ENCODE data around the gene MEAF6. TPM values are rescaled to one million over a fixed set of nuclear protein-coding genes. Genes with fewer than 3 reads are reported as not detected.

Gene MEAF6
- total and polyA plus RNA-seq, 2 of the 8 experiments (the other 6 are each of a cell fraction or from before 2014, with no cell fraction given): 23.0 to 38.8 TPM

DNA sequence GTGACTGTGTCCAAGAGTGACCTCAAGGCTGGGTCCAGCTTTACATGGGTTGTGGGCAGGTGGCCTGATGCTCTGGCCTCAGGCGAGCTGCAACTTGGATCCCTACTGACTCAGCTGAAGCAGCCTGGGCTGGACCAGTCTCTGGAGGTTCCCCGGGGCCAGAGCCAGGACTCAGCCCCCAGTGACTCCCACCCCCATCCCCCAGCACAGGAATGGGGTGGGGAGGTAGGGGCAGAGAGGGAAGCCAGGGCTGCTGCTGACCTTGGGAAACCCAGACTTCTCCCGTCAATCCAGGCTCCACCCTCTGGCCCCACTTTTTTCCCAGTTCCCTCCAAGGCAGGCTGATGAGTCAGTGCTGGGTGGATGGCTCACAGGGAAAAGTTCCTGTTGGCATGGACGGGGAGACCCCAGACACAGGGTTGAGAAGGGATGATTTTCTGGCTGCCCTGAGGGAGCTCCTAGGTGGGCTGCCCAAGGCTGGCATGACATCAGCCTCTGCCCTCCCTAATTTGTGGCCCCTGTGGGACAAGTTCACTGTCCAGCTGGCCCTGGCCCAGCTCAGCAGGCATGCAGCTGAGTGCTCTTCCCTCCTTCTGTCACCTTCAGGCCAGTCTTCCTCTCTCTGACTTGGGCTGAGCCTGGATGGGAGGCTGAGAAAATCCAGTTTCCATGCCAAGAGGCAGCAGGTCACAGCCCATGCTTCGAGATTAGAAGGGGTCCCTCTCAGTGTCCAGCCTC lies 37.9 kb downstream of the MEAF6 start:
- H3K4me3 ChIP-seq (ENCODE audit: extremely low read depth in 1 of 4, insufficient read depth in 2 of 4, low read depth in 3 of 4, low read length in 4 of 4): peak overlapping the region in 1 of 4 experiments; percentile 19; a peak in 2 of 8 replicates
- H3K56ac ChIP-seq (replicated peaks; ENCODE audit: insufficient read length, low read depth, low read length): no peak overlapping the region
- H3K14ac ChIP-seq (ENCODE audit: insufficient read length): no peak overlapping the region
- peak overlapping the region; percentile 1; the same call in 1 of the 2 replicates for H4K8ac ChIP-seq (ENCODE audit: extremely low read depth, insufficient read depth, low read length)
- H3K9ac ChIP-seq (replicated peaks in 1 of 4; ENCODE audit: extremely low read depth in 1 of 4, low read depth in 3 of 4, low read length in 3 of 4): peak overlapping the region in 3 of 4 experiments; percentile 16 to 57 (median 43); a peak in 4 of 7 replicates
- ChIA-PET CTCF (ENCODE audit: partially characterized antibody) (interaction anchor here (0.9 to 17.4 kb wide), 6 partner anchors 10 to 386 kb away, joined by 3 to 213 read pairs (median 8); no protein-coding TSS in a partner anchor), POLR2A (ENCODE audit: partially characterized antibody) (interaction anchor here (0.6 to 5.7 kb wide), 7 partner anchors 9 to 219 kb away, joined by 3 to 68 read pairs (median 5); partner anchors contain the start of gene DNALI1)
- peak overlapping the region; percentile 38; the same call in 1 of the 2 replicates for H3K18ac ChIP-seq (ENCODE audit: extremely low read depth, low read length)
- H3K4me1 ChIP-seq (replicated peaks in 1 of 4; ENCODE audit: control insufficient read depth in 3 of 4, insufficient read depth in 4 of 4, low read length in 3 of 4): peaks cover 6 to 55% (median 33%) of the 10 kb centered on the region in 4 experiments
- H3K23ac ChIP-seq (ENCODE audit: insufficient read length): no peak overlapping the region
- H2BK12ac ChIP-seq (ENCODE audit: low read depth, low read length): peak overlapping the region; percentile 45
- H4K5ac ChIP-seq (ENCODE audit: insufficient read length, low read depth, low read length): peak overlapping the region; percentile 51
- peaks cover 1 to 13% (median 9%) of the 10 kb centered on the region in 4 experiments; a peak in 6 of 7 replicates for H3K27me3 ChIP-seq (replicated peaks in 1 of 4; ENCODE audit: control insufficient read depth in 3 of 4, extremely low read depth in 1 of 4, insufficient read depth in 3 of 4, low read length in 3 of 4)
- 76% methylated on average over 2 of the region's 5 CpGs; no CpG with 5 or more reads in 1 of the 2 experiments for WGBS, 2 experiments (ENCODE audit: extremely low coverage in 1 of 2, insufficient coverage in 1 of 2, insufficient read length in 1 of 2, insufficient replicate concordance in 2 of 2, low coverage in 1 of 2, low lambda C conversion rate in 2 of 2, missing lambda C conversion rate in 1 of 2)
- H2AFZ ChIP-seq (ENCODE audit: low read length): no peak overlapping the region
- FAIRE-seq (no peak), DNase-seq (ENCODE audit: low read depth in 1 of 2, low spot score in 2 of 2) (no peak)
- H2BK5ac ChIP-seq (ENCODE audit: low read depth, low read length): peak overlapping the region; percentile 46
- peak overlapping the region; percentile 99; the same call in 1 of the 2 replicates for H2BK15ac ChIP-seq (ENCODE audit: low read length)
- peaks cover 8% of the 10 kb centered on the region for H3K79me1 ChIP-seq (ENCODE audit: low read depth, low read length)
- peaks cover 8% of the 10 kb centered on the region for H3K23me2 ChIP-seq (ENCODE audit: low read depth, low read length)
- H4K20me1 ChIP-seq (replicated peaks in 1 of 2; ENCODE audit: control insufficient read depth in 1 of 2, insufficient read depth in 2 of 2, low read length in 2 of 2): peaks cover 0 to 20% of the 10 kb centered on the region in 2 experiments
- peak overlapping the region; percentile 55 for H2BK120ac ChIP-seq (replicated peaks; ENCODE audit: low read depth, low read length)
- 0 out of 2 replicates have a peak overlapping the region, but pooled peaks have one; percentile 77 for H2AK5ac ChIP-seq (ENCODE audit: low read depth, low read length)
- peak overlapping the region; percentile 83 for H3K4ac ChIP-seq (replicated peaks; ENCODE audit: insufficient read length, low read depth, low read length)
- H3K9me3 ChIP-seq (ENCODE audit: insufficient read depth in 2 of 2, low read depth in 1 of 2, low read length in 1 of 2): no peaks in the 10 kb centered on the region
- H3K4me2 ChIP-seq (ENCODE audit: insufficient read depth in 1 of 2, low read depth in 2 of 2, low read length in 2 of 2): peak overlapping the region; percentile 55 to 75
- H2BK20ac ChIP-seq (ENCODE audit: low read length): no peak overlapping the region; the same call in 1 of the 2 replicates
- H3K27ac ChIP-seq (ENCODE audit: low read depth, low read length): peak overlapping the region; percentile 60; the same call in 1 of the 2 replicates
- peaks cover 9 to 26% (median 19%) of the 10 kb centered on the region in 4 experiments; a peak in 7 of 8 replicates for H3K36me3 ChIP-seq (ENCODE audit: control insufficient read depth in 2 of 4, insufficient read depth in 4 of 4, low read length in 3 of 4)
- peaks cover 0 to 26% of the 10 kb centered on the region in 2 experiments; a peak in 2 of 4 replicates for H3K79me2 ChIP-seq (ENCODE audit: control insufficient read depth in 1 of 2, insufficient read depth in 2 of 2, low read length in 2 of 2)
- peak overlapping the region; percentile 95 for H4K91ac ChIP-seq (replicated peaks; ENCODE audit: insufficient read length, low read length)
- no peak for TF ChIP-seq CTBP2 (IDR thresholded peaks at IDR 0.05; ENCODE audit: borderline replicate concordance, insufficient read depth, insufficient read length, low read length)
- no peak for TF ChIP-seq CHD1 (IDR thresholded peaks at IDR 0.05; ENCODE audit: low read depth, low read length)
- TF ChIP-seq POLR2A (IDR thresholded peaks at IDR 0.05; ENCODE audit: control extremely low read depth in 1 of 2, low read depth in 2 of 2, low read length in 2 of 2): no peak
- peak in 1 of 2 experiments; percentile 29; a peak in 1 of 4 replicates for TF ChIP-seq SIN3A (conservative IDR thresholded peaks at IDR 0.05 in 1 of 2, IDR thresholded peaks at IDR 0.05 in 1 of 2; ENCODE audit: low read depth in 1 of 2, low read length in 2 of 2)
- no peak for TF ChIP-seq NANOG (IDR thresholded peaks at IDR 0.05; ENCODE audit: insufficient read depth, low read depth, low read length, poor library complexity, severe bottlenecking)
- TF ChIP-seq CHD2 (IDR thresholded peaks at IDR 0.05; ENCODE audit: low read length): no peak
- no peak for TF ChIP-seq CREB1 (IDR thresholded peaks at IDR 0.05)
